Osteocyte (in vitro differentiated cells): Measurements from ENCODE around the gene PTPN23. TPM values are rescaled to one million over a fixed set of nuclear protein-coding genes. Genes with fewer than 3 reads are reported as not detected.

Source experiments
- DNase-seq: peaks from one replicate; pipeline ENCODE4 v3.0.0; 2021; ENCODE audit warnings: mixed read lengths; ENCODE audit not compliant: unreplicated experiment; ENCODE audit errors: extremely low spot score
- H3K27ac Mint-ChIP-seq: one replicate; pipeline ENCODE4 v1.8.0; 2021; ENCODE audit warnings: mild to moderate bottlenecking, mixed read lengths; ENCODE audit not compliant: unreplicated experiment
- H3K27me3 Mint-ChIP-seq: one replicate; pipeline ENCODE4 v1.8.0; 2021; ENCODE audit warnings: mixed read lengths; ENCODE audit not compliant: unreplicated experiment
- H3K36me3 Mint-ChIP-seq: one replicate; pipeline ENCODE4 v1.8.0; 2021; ENCODE audit warnings: mixed read lengths; ENCODE audit not compliant: unreplicated experiment
- H3K4me1 Mint-ChIP-seq: one replicate; pipeline ENCODE4 v1.8.0; 2021; ENCODE audit warnings: mixed read lengths; ENCODE audit not compliant: unreplicated experiment
- H3K4me3 Mint-ChIP-seq: one replicate; pipeline ENCODE4 v1.8.0; 2021; ENCODE audit warnings: mild to moderate bottlenecking, moderate library complexity, mixed read lengths; ENCODE audit not compliant: unreplicated experiment
- H3K9me3 Mint-ChIP-seq: one replicate; pipeline ENCODE4 v1.8.0; 2021; ENCODE audit warnings: mixed read lengths; ENCODE audit not compliant: unreplicated experiment
- CTCF ChIP-seq: fragments of 200-600 bp; sonication (generic); IDR thresholded peaks from 2 replicates; pipeline ENCODE4 v1.5.0; 2021; ENCODE audit warnings: antibody characterized with exemption, mild to moderate bottlenecking, moderate library complexity
- total RNA-seq: library from RNA; stranded (reverse); gene quantifications from 2 replicates; pipeline ENCODE4 v1.2.1, GENCODE V29; 2021

Gene PTPN23
- total RNA-seq, 1 donor from 2014 or later: 57.7 TPM

- Mint-ChIP-seq H3K27me3 (no peaks in the 10 kb centered on the region), H3K36me3 (peaks cover 7% of the 10 kb centered on the region), H3K27ac (peak overlapping the region; percentile 100), H3K9me3 (no peaks in the 10 kb centered on the region), H3K4me1 (peaks cover 34% of the 10 kb centered on the region), H3K4me3 (peak overlapping the region; percentile 100)
- no peak for DNase-seq
- no peak for TF ChIP-seq CTCF
Observed at GRCh38 chr3:47379411-47379899, 1.4 kb upstream of the PTPN23 start.

GRCh38 chr3:47380026-47380600, 708 bp upstream of the PTPN23 start:
- Mint-ChIP-seq H3K4me1 (peaks cover 34% of the 10 kb centered on the region), H3K27me3 (no peaks in the 10 kb centered on the region), H3K4me3 (peak overlapping the region; percentile 100), H3K36me3 (peaks cover 7% of the 10 kb centered on the region), H3K9me3 (no peaks in the 10 kb centered on the region), H3K27ac (peak overlapping the region; percentile 100)
- peak; percentile 84 for DNase-seq
- no peak for TF ChIP-seq CTCF

- peak; percentile 94 for DNase-seq
- Mint-ChIP-seq H3K4me3 (peak overlapping the region; percentile 100), H3K27ac (peak overlapping the region; percentile 100), H3K27me3 (no peaks in the 10 kb centered on the region), H3K9me3 (no peaks in the 10 kb centered on the region), H3K4me1 (peaks cover 38% of the 10 kb centered on the region), H3K36me3 (peaks cover 13% of the 10 kb centered on the region)
- no peak for TF ChIP-seq CTCF
Observed at GRCh38 chr3:47381317-47382157, 716 bp downstream of the PTPN23 start.

GRCh38 chr3:47384425-47384824, 3.6 kb downstream of the PTPN23 start:
- no peak for DNase-seq
- peaks cover 17% of the 10 kb centered on the region for H3K36me3 Mint-ChIP-seq
- no peaks in the 10 kb centered on the region for H3K9me3 Mint-ChIP-seq
- peaks cover 33% of the 10 kb centered on the region for H3K4me1 Mint-ChIP-seq
- H3K27ac Mint-ChIP-seq: no peak overlapping the region
- no peak overlapping the region for H3K4me3 Mint-ChIP-seq
- H3K27me3 Mint-ChIP-seq: no peaks in the 10 kb centered on the region
- TF ChIP-seq CTCF: no peak

- H3K27me3 Mint-ChIP-seq: no peaks in the 10 kb centered on the region
- no peaks in the 10 kb centered on the region for H3K9me3 Mint-ChIP-seq
- DNase-seq: no peak
- no peak overlapping the region for H3K4me3 Mint-ChIP-seq
- peaks cover 27% of the 10 kb centered on the region for H3K4me1 Mint-ChIP-seq
- peaks cover 17% of the 10 kb centered on the region for H3K36me3 Mint-ChIP-seq
- no peak for TF ChIP-seq CTCF
- no peak overlapping the region for H3K27ac Mint-ChIP-seq
Observed at GRCh38 chr3:47385007-47385406, 4.2 kb downstream of the PTPN23 start.
